Loucy (cell line): Measurements from ENCODE around the gene OGDH.

Experiments
- EZH2phosphoT487 ChIP-seq: fragments of 200-600 bp; IDR thresholded peaks from 2 replicates; pipeline ENCODE4 v1.6.1; 2018; ENCODE audit warnings: antibody characterized with exemption, mild to moderate bottlenecking, moderate library complexity, borderline replicate concordance
- TF ChIP-seq, protein P1 (sequence below): fragments of 200-600 bp; sonication (generic); conservative IDR thresholded peaks from 2 replicates; pipeline ENCODE4 v1.5.1; 2014; ENCODE audit warnings: mild to moderate bottlenecking, antibody characterized with exemption, low read length

DNA sequence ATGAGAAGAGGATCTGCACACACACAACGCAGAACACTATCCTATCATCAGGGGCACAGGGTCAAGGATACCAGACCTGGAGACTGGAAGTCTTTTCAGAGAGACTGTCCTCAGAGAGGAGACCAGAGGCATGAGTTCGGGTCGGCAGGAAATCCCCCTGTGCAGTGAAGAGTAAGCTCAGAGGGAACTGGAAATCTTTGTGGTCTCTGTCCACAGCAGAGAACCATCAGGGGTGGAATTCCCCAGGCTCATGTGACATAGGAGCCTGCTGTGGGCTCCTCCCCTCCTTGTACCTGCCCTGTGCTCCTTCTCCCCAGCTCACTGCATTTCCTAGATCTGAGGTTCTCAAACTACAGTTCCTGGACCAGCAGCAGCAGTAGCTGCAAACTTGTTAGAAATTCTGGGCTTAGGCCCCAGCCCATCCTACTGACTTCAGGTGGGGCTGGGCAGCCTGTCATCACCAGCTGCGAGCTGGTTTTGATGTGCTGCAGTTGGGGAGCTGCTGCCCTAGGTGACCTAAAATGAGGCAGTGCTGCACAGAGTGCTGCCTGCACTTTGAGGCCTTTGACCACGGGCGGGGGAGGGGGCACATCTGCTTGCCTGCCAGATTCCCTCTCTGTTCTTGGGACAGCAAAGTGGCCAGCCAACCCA is 144.6 kb downstream of the OGDH start:
- TF ChIP-seq, protein P1, sequence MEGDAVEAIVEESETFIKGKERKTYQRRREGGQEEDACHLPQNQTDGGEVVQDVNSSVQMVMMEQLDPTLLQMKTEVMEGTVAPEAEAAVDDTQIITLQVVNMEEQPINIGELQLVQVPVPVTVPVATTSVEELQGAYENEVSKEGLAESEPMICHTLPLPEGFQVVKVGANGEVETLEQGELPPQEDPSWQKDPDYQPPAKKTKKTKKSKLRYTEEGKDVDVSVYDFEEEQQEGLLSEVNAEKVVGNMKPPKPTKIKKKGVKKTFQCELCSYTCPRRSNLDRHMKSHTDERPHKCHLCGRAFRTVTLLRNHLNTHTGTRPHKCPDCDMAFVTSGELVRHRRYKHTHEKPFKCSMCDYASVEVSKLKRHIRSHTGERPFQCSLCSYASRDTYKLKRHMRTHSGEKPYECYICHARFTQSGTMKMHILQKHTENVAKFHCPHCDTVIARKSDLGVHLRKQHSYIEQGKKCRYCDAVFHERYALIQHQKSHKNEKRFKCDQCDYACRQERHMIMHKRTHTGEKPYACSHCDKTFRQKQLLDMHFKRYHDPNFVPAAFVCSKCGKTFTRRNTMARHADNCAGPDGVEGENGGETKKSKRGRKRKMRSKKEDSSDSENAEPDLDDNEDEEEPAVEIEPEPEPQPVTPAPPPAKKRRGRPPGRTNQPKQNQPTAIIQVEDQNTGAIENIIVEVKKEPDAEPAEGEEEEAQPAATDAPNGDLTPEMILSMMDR, result no peak
- TF ChIP-seq EZH2phosphoT487, result no peak
